Measurements from ENCODE around the gene NTMT2. TPM values are rescaled to one million over a fixed set of nuclear protein-coding genes. Genes with fewer than 3 reads are reported as not detected.

Gene NTMT2
- total and polyA plus RNA-seq, 2 of the 8 experiments (the other 6 are each of a cell fraction or from before 2014, with no cell fraction given): 0.38 TPM; not detected in 1

DNA sequence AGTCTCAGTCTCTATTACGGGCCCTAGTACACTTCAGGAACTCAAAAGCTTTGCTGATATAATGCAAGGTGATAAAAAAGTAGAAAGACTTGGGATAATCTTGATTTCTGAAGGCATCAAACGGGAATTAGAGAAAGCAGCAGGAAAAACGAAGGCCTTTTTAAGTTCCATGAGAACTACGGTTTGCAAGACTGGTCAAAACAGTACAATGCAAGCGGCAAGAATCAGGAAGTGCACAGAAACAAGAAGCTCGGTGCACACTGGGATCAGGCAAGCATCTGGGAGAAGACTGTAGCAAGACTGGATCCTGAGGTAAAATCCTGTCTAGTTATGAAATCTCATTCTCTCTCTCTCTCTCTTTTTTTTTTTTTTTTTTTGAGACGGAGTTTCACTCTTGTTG, 28.6 kb downstream of the NTMT2 start:
- DNase-seq (ENCODE audit: low read depth in 1 of 2, low spot score in 2 of 2): no peak
- H3K27me3 ChIP-seq (replicated peaks in 1 of 4; ENCODE audit: control insufficient read depth in 3 of 4, extremely low read depth in 1 of 4, insufficient read depth in 3 of 4, low read length in 3 of 4): no peaks in the 10 kb centered on the region
- no peak overlapping the region for H2BK12ac ChIP-seq (ENCODE audit: low read depth, low read length)
- H3K79me2 ChIP-seq (ENCODE audit: control insufficient read depth in 1 of 2, insufficient read depth in 2 of 2, low read length in 2 of 2): no peaks in the 10 kb centered on the region
- no peak overlapping the region for H3K9ac ChIP-seq (replicated peaks in 1 of 4; ENCODE audit: extremely low read depth in 1 of 4, low read depth in 3 of 4, low read length in 3 of 4)
- no peak overlapping the region for H4K91ac ChIP-seq (replicated peaks; ENCODE audit: insufficient read length, low read length)
- H4K8ac ChIP-seq (ENCODE audit: extremely low read depth, insufficient read depth, low read length): no peak overlapping the region
- no peak overlapping the region for H4K5ac ChIP-seq (ENCODE audit: insufficient read length, low read depth, low read length)
- no peak overlapping the region for H2BK5ac ChIP-seq (ENCODE audit: low read depth, low read length)
- 87% methylated on average over 6 of the region's 7 CpGs; no CpG with 5 or more reads in 1 of the 2 experiments for WGBS, 2 experiments (ENCODE audit: extremely low coverage in 1 of 2, insufficient coverage in 1 of 2, insufficient read length in 1 of 2, insufficient replicate concordance in 2 of 2, low coverage in 1 of 2, low lambda C conversion rate in 2 of 2, missing lambda C conversion rate in 1 of 2)
- 0 out of 4 replicates have a peak, but pooled peaks cover 0 to 4% of the 10 kb centered on the region in 2 experiments for H3K9me3 ChIP-seq (ENCODE audit: insufficient read depth in 2 of 2, low read depth in 1 of 2, low read length in 1 of 2)
- H3K23ac ChIP-seq (ENCODE audit: insufficient read length): no peak overlapping the region
- no peaks in the 10 kb centered on the region for H3K4me1 ChIP-seq (replicated peaks in 1 of 4; ENCODE audit: control insufficient read depth in 3 of 4, insufficient read depth in 4 of 4, low read length in 3 of 4)
- no peak overlapping the region for H2AK5ac ChIP-seq (ENCODE audit: low read depth, low read length)
- H2BK15ac ChIP-seq (ENCODE audit: low read length): no peak overlapping the region
- no peak overlapping the region for H3K4ac ChIP-seq (replicated peaks; ENCODE audit: insufficient read length, low read depth, low read length)
- H3K23me2 ChIP-seq (ENCODE audit: low read depth, low read length): no peaks in the 10 kb centered on the region
- no peak overlapping the region for H3K27ac ChIP-seq (ENCODE audit: low read depth, low read length)
- no peak overlapping the region for H2AFZ ChIP-seq (ENCODE audit: low read length)
- H4K20me1 ChIP-seq (replicated peaks in 1 of 2; ENCODE audit: control insufficient read depth in 1 of 2, insufficient read depth in 2 of 2, low read length in 2 of 2): no peaks in the 10 kb centered on the region
- no peak overlapping the region for H3K14ac ChIP-seq (ENCODE audit: insufficient read length)
- H3K4me2 ChIP-seq (ENCODE audit: insufficient read depth in 1 of 2, low read depth in 2 of 2, low read length in 2 of 2): no peak overlapping the region
- no peaks in the 10 kb centered on the region for H3K36me3 ChIP-seq (ENCODE audit: control insufficient read depth in 2 of 4, insufficient read depth in 4 of 4, low read length in 3 of 4)
- no peak overlapping the region for H3K56ac ChIP-seq (replicated peaks; ENCODE audit: insufficient read length, low read depth, low read length)
- no peak overlapping the region for H3K4me3 ChIP-seq (ENCODE audit: extremely low read depth in 1 of 4, insufficient read depth in 2 of 4, low read depth in 3 of 4, low read length in 4 of 4)
- ChIA-PET POLR2A (ENCODE audit: partially characterized antibody) (no interaction called here), CTCF (ENCODE audit: partially characterized antibody) (interaction anchor here (0.6 kb wide), 1 partner anchor 514 kb away, joined by 3 read pairs; no protein-coding TSS in a partner anchor)
- no peak for FAIRE-seq
- no peak overlapping the region for H3K18ac ChIP-seq (ENCODE audit: extremely low read depth, low read length)
- no peak overlapping the region for H2BK20ac ChIP-seq (ENCODE audit: low read length)
- no peaks in the 10 kb centered on the region for H3K79me1 ChIP-seq (ENCODE audit: low read depth, low read length)
- H2BK120ac ChIP-seq (replicated peaks; ENCODE audit: low read depth, low read length): no peak overlapping the region
